Retinal pigment epithelial cell (primary cell): ENCODE measurements around the gene COL26A1.

ENCODE experiments used
- DNase-seq: peaks from one replicate; pipeline ENCODE4 v3.0.0-alpha.2; 2010; ENCODE audit warnings: low read depth
- H3K4me3 ChIP-seq: 2 replicates; pipeline ENCODE4 v1.5.1; 2011; ENCODE audit warnings: mild to moderate bottlenecking, low read length, control low read depth, moderate library complexity
- CTCF ChIP-seq: conservative IDR thresholded peaks from 2 replicates; pipeline ENCODE4 v1.5.1; 2011; ENCODE audit warnings: low read depth, low read length, control low read depth, inconsistent platforms

Gene COL26A1

GRCh38 chr7:101606498-101606923, 243.8 kb downstream of the COL26A1 start:
- no peak overlapping the region for H3K4me3 ChIP-seq
- no peak for DNase-seq
- no peak for TF ChIP-seq CTCF
